GM12878 (cell line): ENCODE data around the gene RECQL5. TPM values are rescaled to one million over a fixed set of nuclear protein-coding genes. Genes with fewer than 3 reads are reported as not detected.

Source experiments
- ATAC-seq: fragments of 200-7000 bp; cut with Tn5 transposase; 3 replicates; pipeline ENCODE4 v1.9.1; 2020; ENCODE audit warnings: mild to moderate bottlenecking, moderate library complexity
- BruUV-seq: library from RNA; stranded (reverse); fragments of 400-500 nt; replicated peaks from 2 replicates; lab custom pipeline; 2021; lab: Mats Ljungman, UMichigan
- CTCF ChIA-PET: fragments of 300-600 bp; sonication (Branson Sonifier 250); formaldehyde crosslinking; extraction: SDS; loops from one replicate; lab custom pipeline; 2021; ENCODE audit warnings: inconsistent platforms; lab: Yijun Ruan, JAX
- POLR2A ChIA-PET: fragments of 350-600 bp; formaldehyde crosslinking; extraction: SDS; loops from one replicate; lab custom pipeline; 2021; ENCODE audit warnings: inconsistent platforms; lab: Charles Lee
- RAD21 ChIA-PET: fragments of 300-600 bp; sonication (Branson Sonifier 250); formaldehyde crosslinking; loops from one replicate; lab custom pipeline; 2023; ENCODE audit warnings: antibody characterized with exemption; ENCODE audit not compliant: unreplicated experiment; lab: Charles Lee
- SMC1A ChIA-PET: fragments of 300-600 bp; sonication (Branson Sonifier 250); formaldehyde crosslinking; loops from one replicate; lab custom pipeline; 2023; ENCODE audit not compliant: unreplicated experiment, uncharacterized antibody; lab: Charles Lee
- DNase-seq: peaks from one replicate; pipeline ENCODE4 v3.0.0-alpha.2; 2011; ENCODE audit warnings: low read depth, low spot score
- FAIRE-seq: peaks from 3 replicates; lab custom pipeline; 2011; peaks lifted over from hg19 to GRCh38; lab: Jason Lieb, UNC
- H2AFZ ChIP-seq: 2 replicates; pipeline ENCODE4 v1.6.0; 2011; ENCODE audit warnings: low read depth, low read length, control low read depth; ENCODE audit not compliant: control insufficient read depth
- H3K27ac ChIP-seq: 2 replicates; pipeline ENCODE4 v1.5.1; 2011; ENCODE audit warnings: control low read depth; ENCODE audit not compliant: control insufficient read depth, insufficient read depth
- H3K27me3 ChIP-seq, 2 experiments: replicated peaks in 1 of 2; 2 replicates each; pipeline versions ENCODE4 v1.6.0 to v1.6.1; 2011; ENCODE audit warnings: low read length in 1 of 2; ENCODE audit not compliant: control insufficient read depth in 2 of 2, insufficient read depth in 2 of 2
- H3K36me3 ChIP-seq, 2 experiments: 2 replicates each; pipeline ENCODE4 v1.5.1; 2011; ENCODE audit warnings: low read length in 1 of 2; ENCODE audit not compliant: control insufficient read depth in 2 of 2, insufficient read depth in 2 of 2
- H3K4me1 ChIP-seq: 2 replicates; pipeline ENCODE4 v1.6.1; 2011; ENCODE audit warnings: mild to moderate bottlenecking, low read length, moderate library complexity, mixed read lengths; ENCODE audit not compliant: control insufficient read depth, insufficient read depth
- H3K4me2 ChIP-seq: 2 replicates; pipeline ENCODE4 v1.6.0; 2011; ENCODE audit warnings: control low read depth; ENCODE audit not compliant: control insufficient read depth, insufficient read depth
- H3K4me3 ChIP-seq: fragments of 200-600 bp; sonication (generic); 2 replicates; pipeline ENCODE4 v1.5.1; 2016
- H3K79me2 ChIP-seq: 2 replicates; pipeline ENCODE4 v1.6.0; 2011; ENCODE audit warnings: low read length; ENCODE audit not compliant: control insufficient read depth, insufficient read depth
- H3K9ac ChIP-seq: 2 replicates; pipeline ENCODE4 v1.8.0; 2011; ENCODE audit warnings: low read length, control low read depth, mixed read lengths; ENCODE audit not compliant: control insufficient read depth, insufficient read depth
- H3K9me3 ChIP-seq: replicated peaks from 3 replicates; pipeline ENCODE4 v1.5.1; 2011; ENCODE audit warnings: mild to moderate bottlenecking, low read length; ENCODE audit not compliant: control insufficient read depth, insufficient read depth
- H4K20me1 ChIP-seq: 2 replicates; pipeline ENCODE4 v1.6.0; 2011; ENCODE audit not compliant: control insufficient read depth, insufficient read depth
- IKZF2 ChIP-seq, 2 experiments: fragments of 450-650 bp; IDR thresholded peaks; 2 replicates each; pipeline ENCODE4 v1.6.1; 2017; ENCODE audit warnings: mild to moderate bottlenecking in 2 of 2, moderate library complexity in 2 of 2
- IRF4 ChIP-seq: IDR thresholded peaks from 2 replicates; pipeline ENCODE4 v1.6.1; 2011; ENCODE audit warnings: low read depth, low read length
- JUNB ChIP-seq: IDR thresholded peaks from 2 replicates; pipeline ENCODE4 v1.6.1; 2016; ENCODE audit warnings: antibody characterized with exemption, mild to moderate bottlenecking
- RAD51 ChIP-seq: fragments of 450-650 bp; IDR thresholded peaks from 2 replicates; pipeline ENCODE4 v1.6.1; 2016; ENCODE audit warnings: moderate library complexity, mild to moderate bottlenecking, inconsistent platforms
- ZBTB33 ChIP-seq: fragments of 450-650 bp; IDR thresholded peaks from 2 replicates; pipeline ENCODE4 v1.6.1; 2017; ENCODE audit warnings: mild to moderate bottlenecking
- WGBS: methylation state at CpG from one replicate; pipeline ENCODE4 v1.1.6; 2016; ENCODE audit warnings: low lambda C conversion rate; ENCODE audit not compliant: insufficient replicate concordance, insufficient coverage; ENCODE audit errors: missing lambda C conversion rate; 5-methylcytosine and 5-hydroxymethylcytosine counted together
- in situ Hi-C: fragments of 300-500 bp; cut with MboI; formaldehyde crosslinking; loops from 9 replicates; pipeline ENCODE4 v1.14.3; 2018; ENCODE audit warnings: mixed read lengths
- intact Hi-C: fragments of 100-400 bp; cut with micrococcal nuclease; formaldehyde crosslinking; loops from one replicate; pipeline ENCODE4 v1.14.2; 2022; ENCODE audit not compliant: unreplicated experiment
- polyA plus RNA-seq, 11 experiments: library from polyadenylated mRNA; depleted of rRNA in 4 of 11; unstranded in 6 of 11; stranded (reverse) in 5 of 11; fragments of >200 nt; fragmentation: Nextera tagmentation in 4 of 11; fragmentation: Illumina TruSeq in 1 of 11; extraction: Ambion mirVana in 4 of 11; extraction: Trizol in 1 of 11; gene quantifications; 1 replicate in 1 of 11; 2 replicates in 10 of 11; pipeline versions ENCODE4 v1.2.1 to v1.2.3, GENCODE V29; 2011 to 2016; ENCODE audit warnings: inconsistent platforms in 2 of 11, missing spikeins in 2 of 11, low read depth in 1 of 11
- total RNA-seq, 4 experiments: library from RNA; depleted of rRNA in 3 of 4; stranded (reverse); fragments of >200 nt in 3 of 4; fragmentation: Illumina TruSeq in 1 of 4; extraction: Trizol in 1 of 4; gene quantifications; 2 replicates each; pipeline versions ENCODE4 v1.2.1 to v1.2.3, GENCODE V29; 2013 to 2021
- TF ChIP-seq, protein P1 (sequence below): IDR thresholded peaks from 2 replicates; pipeline ENCODE4 v1.6.1; 2011; ENCODE audit warnings: mild to moderate bottlenecking, low read depth, low read length, moderate library complexity; ENCODE audit not compliant: insufficient replicate concordance
- TF ChIP-seq, protein P2 (sequence below): IDR thresholded peaks from 2 replicates; pipeline ENCODE4 v1.6.1; 2011; ENCODE audit warnings: low read depth, low read length, improper control_type of control experiment, borderline replicate concordance

RECQL5 gene
- total and polyA plus RNA-seq, 10 of the 15 experiments (the other 5 are each of a cell fraction or from before 2014, with no cell fraction given), result 3.6 to 30.6 (median 20.1) TPM

DNA sequence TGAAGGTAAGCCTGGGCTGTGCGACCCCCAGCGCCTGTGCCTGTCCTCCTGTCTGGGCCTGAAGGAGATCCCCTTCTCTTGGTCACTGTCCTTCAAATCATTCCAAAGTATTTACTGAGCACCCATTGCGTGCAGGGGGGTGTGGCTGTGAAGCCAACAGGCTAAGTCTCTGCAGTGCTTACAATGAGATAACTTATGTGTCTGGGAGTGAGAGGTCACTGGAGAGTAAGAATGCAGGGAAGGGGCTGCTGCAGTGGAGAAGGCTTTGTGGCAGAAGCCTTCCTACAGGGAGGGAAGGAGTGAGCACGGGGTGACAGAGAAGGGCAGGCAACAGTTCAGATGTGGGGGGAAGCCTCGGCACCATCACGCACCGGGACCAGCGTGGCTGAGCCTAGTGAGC lies 44.9 kb downstream of the RECQL5 start:
- no peaks in the 10 kb centered on the region for H3K36me3 ChIP-seq
- intact Hi-C loops, result no loop called here
- FAIRE-seq, result no peak
- no peak overlapping the region for H3K27ac ChIP-seq
- DNase-seq, result no peak
- ChIA-PET SMC1A (interaction anchor here (1.4 kb wide), 1 partner anchor 11 kb away, joined by 3 read pairs; the partner anchor contains the start of gene SMIM5), RAD21 (interaction anchor here (1.2 kb wide), 1 partner anchor 126 kb away, joined by 3 read pairs; no protein-coding TSS in a partner anchor), CTCF (interaction anchor here (1.0 to 3.5 kb wide), 2 partner anchors 21 to 127 kb away, joined by 4 to 43 read pairs; no protein-coding TSS in a partner anchor), POLR2A (no interaction called here)
- H3K79me2 ChIP-seq, result no peaks in the 10 kb centered on the region
- H3K4me3 ChIP-seq, result no peak overlapping the region
- H3K9ac ChIP-seq, result no peak overlapping the region
- BruUV-seq, result no TSS peak
- WGBS, result 71% methylated on average over 8 of the region's 8 CpGs
- TF ChIP-seq IRF4 (no peak), ZBTB33 (no peak), JUNB (no peak), RAD51 (no peak), IKZF2 (IDR thresholded peaks at IDR 0.05) (no peak)
- TF ChIP-seq, protein P1, sequence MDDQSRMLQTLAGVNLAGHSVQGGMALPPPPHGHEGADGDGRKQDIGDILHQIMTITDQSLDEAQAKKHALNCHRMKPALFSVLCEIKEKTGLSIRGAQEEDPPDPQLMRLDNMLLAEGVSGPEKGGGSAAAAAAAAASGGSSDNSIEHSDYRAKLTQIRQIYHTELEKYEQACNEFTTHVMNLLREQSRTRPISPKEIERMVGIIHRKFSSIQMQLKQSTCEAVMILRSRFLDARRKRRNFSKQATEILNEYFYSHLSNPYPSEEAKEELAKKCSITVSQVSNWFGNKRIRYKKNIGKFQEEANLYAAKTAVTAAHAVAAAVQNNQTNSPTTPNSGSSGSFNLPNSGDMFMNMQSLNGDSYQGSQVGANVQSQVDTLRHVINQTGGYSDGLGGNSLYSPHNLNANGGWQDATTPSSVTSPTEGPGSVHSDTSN, result no peak
- TF ChIP-seq, protein P2, sequence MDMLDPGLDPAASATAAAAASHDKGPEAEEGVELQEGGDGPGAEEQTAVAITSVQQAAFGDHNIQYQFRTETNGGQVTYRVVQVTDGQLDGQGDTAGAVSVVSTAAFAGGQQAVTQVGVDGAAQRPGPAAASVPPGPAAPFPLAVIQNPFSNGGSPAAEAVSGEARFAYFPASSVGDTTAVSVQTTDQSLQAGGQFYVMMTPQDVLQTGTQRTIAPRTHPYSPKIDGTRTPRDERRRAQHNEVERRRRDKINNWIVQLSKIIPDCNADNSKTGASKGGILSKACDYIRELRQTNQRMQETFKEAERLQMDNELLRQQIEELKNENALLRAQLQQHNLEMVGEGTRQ, result no peak
- no peaks in the 10 kb centered on the region for H3K27me3 ChIP-seq
- H4K20me1 ChIP-seq, result no peaks in the 10 kb centered on the region
- no peak for ATAC-seq
- H2AFZ ChIP-seq, result no peak overlapping the region
- in situ Hi-C loops, result no loop called here
- no peaks in the 10 kb centered on the region for H3K9me3 ChIP-seq
- no peaks in the 10 kb centered on the region for H3K4me1 ChIP-seq
- H3K4me2 ChIP-seq, result no peak overlapping the region
